Measurements from ENCODE around the gene PRPF19. TPM values are rescaled to one million over a fixed set of nuclear protein-coding genes. Genes with fewer than 3 reads are reported as not detected.

The PRPF19 gene
- total and polyA plus RNA-seq, 2 of the 8 experiments (the other 6 are each of a cell fraction or from before 2014, with no cell fraction given), result 107 to 141 TPM

GRCh38 chr11:60876168-60876485 lies 30.3 kb downstream of the PRPF19 start (continued):
- no peak for TF ChIP-seq ATF3 (IDR thresholded peaks at IDR 0.05; ENCODE audit: insufficient read depth, low read depth, low read length)
- no peak for TF ChIP-seq FOSL1 (IDR thresholded peaks at IDR 0.05; ENCODE audit: insufficient read depth, low read depth, low read length)
